NCI-H1417 treated with DMSO at 0.1 percent for 48 hours (cell line): ENCODE results near the gene SHROOM3.

Source experiments
- DNase-seq: peaks from one replicate; lab custom pipeline; 2025; lab: John Stamatoyannopoulos, UW

SHROOM3 gene

GRCh38 chr4:76540486-76540885, 105.5 kb downstream of the SHROOM3 start:
- no peak for DNase-seq

- no peak for DNase-seq
These were observed 108.3 kb downstream of the SHROOM3 start for GRCh38 chr4:76543378-76543777.

GRCh38 chr4:76544725-76545124, 109.7 kb downstream of the SHROOM3 start:
- no peak for DNase-seq

- DNase-seq: no peak
These were observed 110.3 kb downstream of the SHROOM3 start for GRCh38 chr4:76545226-76545884.

GRCh38 chr4:76546327-76546726, 111.3 kb downstream of the SHROOM3 start:
- no peak for DNase-seq

GRCh38 chr4:76546759-76547742, 112.0 kb downstream of the SHROOM3 start:
- DNase-seq: no peak

- no peak for DNase-seq
These were observed 113.7 kb downstream of the SHROOM3 start for GRCh38 chr4:76548704-76549103.

- no peak for DNase-seq
These were observed 114.7 kb downstream of the SHROOM3 start for GRCh38 chr4:76549765-76550164.

- DNase-seq: no peak
These were observed 116.1 kb downstream of the SHROOM3 start for GRCh38 chr4:76550966-76551780.

- no peak for DNase-seq
These were observed 119.6 kb downstream of the SHROOM3 start for GRCh38 chr4:76554630-76555029.

GRCh38 chr4:76556452-76556851, 121.4 kb downstream of the SHROOM3 start:
- no peak for DNase-seq

- no peak for DNase-seq
These were observed 123.6 kb downstream of the SHROOM3 start for GRCh38 chr4:76558396-76559235.

GRCh38 chr4:76559236-76560071, 124.4 kb downstream of the SHROOM3 start:
- no peak for DNase-seq

- DNase-seq: no peak
These were observed 127.1 kb downstream of the SHROOM3 start for GRCh38 chr4:76562161-76562560.

GRCh38 chr4:76562836-76563453, 127.9 kb downstream of the SHROOM3 start:
- no peak for DNase-seq

GRCh38 chr4:76563454-76564122, 128.6 kb downstream of the SHROOM3 start:
- no peak for DNase-seq

- no peak for DNase-seq
These were observed 129.3 kb downstream of the SHROOM3 start for GRCh38 chr4:76564123-76564915.

- DNase-seq: no peak
These were observed 133.2 kb downstream of the SHROOM3 start for GRCh38 chr4:76568262-76568661.

GRCh38 chr4:76569225-76569624, 134.2 kb downstream of the SHROOM3 start:
- no peak for DNase-seq
